A673 (cell line): Measurements from ENCODE around the gene MGAT4A. TPM values are rescaled to one million over a fixed set of nuclear protein-coding genes. Genes with fewer than 3 reads are reported as not detected.

Experiments used
- BruUV-seq: library from RNA; stranded (reverse); fragments of 400-500 nt; replicated peaks from 2 replicates; lab custom pipeline; 2021; lab: Mats Ljungman, UMichigan
- CTCF ChIA-PET: fragments of 300-600 bp; sonication (Branson Sonifier 250); formaldehyde crosslinking; loops from one replicate; lab custom pipeline; 2022; ENCODE audit warnings: antibody characterized with exemption; lab: Charles Lee
- POLR2A ChIA-PET: fragments of 300-600 bp; sonication (Branson Sonifier 250); formaldehyde crosslinking; loops from one replicate; lab custom pipeline; 2022; ENCODE audit warnings: antibody characterized with exemption; ENCODE audit not compliant: low non-redundant PET; lab: Charles Lee
- DNase-seq: peaks from one replicate; pipeline ENCODE4 v3.0.0-alpha.2; 2015; ENCODE audit warnings: low spot score
- H3K27ac ChIP-seq: fragments of 200-600 bp; sonication (generic); 2 replicates; pipeline ENCODE4 v1.5.1; 2016; ENCODE audit warnings: mixed run types, low read depth, mild to moderate bottlenecking, mixed read lengths, antibody characterized with exemption, low read length; ENCODE audit not compliant: poor library complexity, severe bottlenecking
- H3K27me3 ChIP-seq: fragments of 200-600 bp; sonication (generic); replicated peaks from 2 replicates; pipeline ENCODE4 v1.6.1; 2017; ENCODE audit warnings: mixed run types, low read depth, mild to moderate bottlenecking, mixed read lengths, antibody characterized with exemption, low read length; ENCODE audit not compliant: insufficient read depth, poor library complexity
- H3K36me3 ChIP-seq: fragments of 200-600 bp; sonication (generic); 2 replicates; pipeline ENCODE4 v1.6.1; 2016; ENCODE audit warnings: mixed run types, mild to moderate bottlenecking, mixed read lengths, antibody characterized with exemption, low read length; ENCODE audit not compliant: insufficient read depth, poor library complexity, severe bottlenecking
- H3K4me1 ChIP-seq: fragments of 200-600 bp; sonication (generic); 2 replicates; pipeline ENCODE4 v1.6.1; 2017; ENCODE audit warnings: mixed run types, mild to moderate bottlenecking, mixed read lengths, antibody characterized with exemption, low read length; ENCODE audit not compliant: insufficient read depth, poor library complexity, severe bottlenecking
- H3K4me3 ChIP-seq: fragments of 200-600 bp; sonication (generic); 2 replicates; pipeline ENCODE4 v1.5.1; 2016; ENCODE audit warnings: low read depth, mixed run types, mild to moderate bottlenecking, mixed read lengths, low read length; ENCODE audit not compliant: poor library complexity, severe bottlenecking
- H3K9me3 ChIP-seq: fragments of 200-600 bp; sonication (generic); 2 replicates; pipeline ENCODE4 v1.6.1; 2016; ENCODE audit warnings: mixed run types, low read depth, mild to moderate bottlenecking, mixed read lengths, antibody characterized with exemption, low read length; ENCODE audit not compliant: poor library complexity, severe bottlenecking
- CTCF ChIP-seq: fragments of 300-800, 200-600 bp; sonication (generic); conservative IDR thresholded peaks from 2 replicates; pipeline ENCODE4 v1.5.1; 2017; ENCODE audit warnings: low read depth, mild to moderate bottlenecking, antibody characterized with exemption, low read length, moderate library complexity, mixed read lengths
- EZH2 ChIP-seq: fragments of 200-600 bp; sonication (generic); IDR thresholded peaks from 2 replicates; pipeline ENCODE4 v1.6.1; 2017; ENCODE audit warnings: borderline replicate concordance, low read depth, mild to moderate bottlenecking, mixed read lengths, antibody characterized with exemption, low read length; ENCODE audit not compliant: poor library complexity, severe bottlenecking
- intact Hi-C: fragments of 100-400 bp; cut with micrococcal nuclease; formaldehyde crosslinking; loops from one replicate; pipeline ENCODE4 v1.10.0; 2022; ENCODE audit not compliant: unreplicated experiment
- total RNA-seq: library from RNA; stranded (reverse); gene quantifications from 2 replicates; pipeline ENCODE4 v1.2.3, GENCODE V29; 2021

The MGAT4A gene
- total RNA-seq, 1 experiment from 2014 or later: 0.09 TPM

- peaks cover 3% of the 10 kb centered on the region for H3K9me3 ChIP-seq
- no peaks in the 10 kb centered on the region for H3K4me1 ChIP-seq
- no peaks in the 10 kb centered on the region for H3K36me3 ChIP-seq
- peaks cover 17% of the 10 kb centered on the region for H3K27me3 ChIP-seq
- TF ChIP-seq CTCF: no peak
- no peak for TF ChIP-seq EZH2
- no peak overlapping the region for H3K4me3 ChIP-seq
- intact Hi-C loops: no loop called here
- no TSS peak for BruUV-seq
- no peak for DNase-seq
- CTCF ChIA-PET: no interaction called here
- H3K27ac ChIP-seq: no peak overlapping the region
- POLR2A ChIA-PET: no interaction called here
These were observed 72.0 kb downstream of the MGAT4A start for GRCh38 chr2:98658816-98659490.

GRCh38 chr2:98656800-98657199, 74.1 kb downstream of the MGAT4A start:
- no peak for DNase-seq
- intact Hi-C loops: no loop called here
- no peak overlapping the region for H3K27ac ChIP-seq
- POLR2A ChIA-PET: no interaction called here
- H3K27me3 ChIP-seq: peaks cover 11% of the 10 kb centered on the region
- H3K4me1 ChIP-seq: no peaks in the 10 kb centered on the region
- TF ChIP-seq CTCF: no peak
- peaks cover 3% of the 10 kb centered on the region for H3K9me3 ChIP-seq
- no TSS peak for BruUV-seq
- CTCF ChIA-PET: no interaction called here
- no peak overlapping the region for H3K4me3 ChIP-seq
- no peaks in the 10 kb centered on the region for H3K36me3 ChIP-seq

GRCh38 chr2:98654699-98655495, 76.0 kb downstream of the MGAT4A start:
- no TSS peak for BruUV-seq
- Histone ChIP-seq H3K36me3 (no peaks in the 10 kb centered on the region), H3K4me1 (no peaks in the 10 kb centered on the region), H3K4me3 (no peak overlapping the region), H3K27ac (no peak overlapping the region), H3K27me3 (peaks cover 11% of the 10 kb centered on the region), H3K9me3 (no peaks in the 10 kb centered on the region)
- DNase-seq: no peak
- ChIA-PET POLR2A (no interaction called here), CTCF (no interaction called here)
- intact Hi-C loops: no loop called here
- TF ChIP-seq CTCF (no peak), EZH2 (no peak)
